Cerebellar nuclear complex (tissue), 1 donor: ENCODE results near the gene MYL6B.
"Not testable (repeated sequence)": the region's sequence is repeated elsewhere in the genome, so short reads cannot be mapped to it uniquely, and the experiment has no call there.

Source experiments
- DNase-seq, 2 experiments: peaks; one replicate each; lab custom pipeline; 2025; lab: John Stamatoyannopoulos, UW

MYL6B gene

DNA sequence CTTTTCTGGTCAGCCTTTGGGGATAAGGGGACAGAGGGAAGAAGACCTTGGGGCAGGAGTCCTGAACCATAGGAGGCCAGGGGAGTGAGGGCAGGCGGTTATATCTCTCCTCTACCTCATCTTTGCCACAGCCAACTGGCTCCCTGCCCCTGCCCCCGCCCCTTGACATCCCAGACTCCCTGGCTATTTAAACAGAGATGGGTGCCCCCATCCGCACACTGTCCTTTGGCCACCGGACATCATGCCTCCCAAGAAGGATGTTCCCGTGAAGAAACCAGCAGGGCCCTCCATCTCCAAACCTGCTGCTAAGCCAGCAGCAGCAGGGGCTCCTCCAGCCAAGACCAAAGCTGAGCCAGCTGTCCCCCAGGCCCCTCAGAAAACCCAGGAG lies 1.3 kb downstream of the MYL6B start:
- DNase-seq = no peak

- no peak for DNase-seq
Measured at GRCh38 chr12:56154246-56154771, 1.9 kb downstream of the MYL6B start.

DNA sequence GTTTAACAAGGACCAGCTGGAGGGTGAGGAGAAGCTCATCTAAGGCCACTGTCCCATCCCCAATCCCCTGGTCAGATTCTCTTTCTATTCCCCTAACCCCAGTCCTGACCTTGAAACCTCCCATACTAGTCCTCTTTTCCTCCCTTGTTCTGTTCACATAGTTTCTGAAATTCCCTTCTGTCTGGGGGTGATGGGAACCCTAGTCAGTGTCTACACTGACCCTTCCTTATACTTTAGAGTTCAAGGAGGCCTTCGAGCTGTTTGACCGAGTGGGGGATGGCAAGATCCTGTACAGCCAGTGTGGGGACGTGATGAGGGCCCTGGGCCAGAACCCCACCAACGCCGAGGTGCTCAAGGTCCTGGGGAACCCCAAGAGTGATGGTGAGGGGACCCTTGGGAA lies 2.4 kb downstream of the MYL6B start:
- no peak for DNase-seq

DNA sequence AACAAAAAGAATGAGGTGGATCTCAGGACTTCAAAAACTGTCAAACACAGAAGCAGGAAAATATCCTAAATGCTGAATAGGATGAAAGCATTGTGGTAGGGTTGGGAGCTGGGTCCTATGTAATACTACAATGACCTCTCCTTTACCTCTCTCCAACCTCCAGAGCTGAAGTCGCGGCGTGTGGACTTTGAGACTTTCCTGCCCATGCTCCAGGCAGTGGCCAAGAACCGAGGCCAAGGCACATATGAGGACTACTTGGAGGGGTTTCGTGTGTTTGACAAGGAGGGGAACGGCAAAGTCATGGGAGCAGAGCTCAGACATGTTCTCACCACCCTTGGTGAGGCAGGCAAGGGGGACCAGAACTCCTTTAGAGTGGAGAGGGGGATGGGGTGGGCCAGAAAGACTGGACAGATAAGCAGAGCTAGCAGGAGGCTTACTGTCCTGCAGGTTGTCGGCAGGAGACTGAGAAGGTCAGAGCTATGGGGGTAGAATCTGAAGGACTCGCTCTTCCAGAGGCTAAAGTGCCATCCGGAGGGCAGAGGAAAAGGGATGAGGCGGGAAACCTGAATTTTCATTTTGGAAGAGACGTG lies 3.0 kb downstream of the MYL6B start:
- no peak for DNase-seq

DNA sequence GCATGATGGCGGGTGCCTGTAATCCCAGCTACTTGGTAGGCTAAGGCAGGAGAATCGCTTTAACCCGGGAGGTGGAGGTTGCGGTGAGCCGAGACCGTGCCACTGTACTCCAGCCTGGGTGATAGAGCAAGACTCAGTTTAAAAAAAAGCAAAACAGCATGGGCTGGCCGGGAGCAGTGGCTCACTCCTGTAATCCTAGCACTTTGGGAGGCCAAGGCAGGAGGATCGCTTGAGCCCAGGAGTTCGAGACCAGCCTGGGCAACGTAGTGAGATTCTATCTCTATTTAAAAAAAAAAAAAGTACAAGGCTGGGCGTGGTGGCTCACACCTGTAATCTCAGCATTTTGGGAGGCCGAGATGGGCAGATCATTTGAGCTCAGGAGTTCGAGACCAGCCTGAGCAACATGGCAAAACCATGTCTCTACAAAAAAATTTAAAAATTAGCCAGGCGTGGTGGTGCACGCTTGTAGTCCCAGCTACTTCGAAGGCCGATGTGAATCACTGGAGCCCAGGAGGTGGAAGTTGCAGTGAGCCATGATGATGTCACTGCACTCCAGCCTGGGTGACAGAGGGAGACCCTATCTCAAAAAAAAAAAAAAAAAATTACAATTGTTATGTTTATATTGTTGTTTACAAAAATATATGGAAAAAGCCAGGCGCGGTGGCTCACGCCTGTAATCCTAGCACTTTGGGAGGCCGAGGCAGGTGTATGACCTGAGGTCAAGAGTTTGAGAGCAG lies 4.2 kb downstream of the MYL6B start:
- not testable (repeated sequence) for DNase-seq

- peak in 1 of 2 experiments; percentile 58 for DNase-seq
Measured at GRCh38 chr12:56157201-56158028, 5.0 kb downstream of the MYL6B start.

DNA sequence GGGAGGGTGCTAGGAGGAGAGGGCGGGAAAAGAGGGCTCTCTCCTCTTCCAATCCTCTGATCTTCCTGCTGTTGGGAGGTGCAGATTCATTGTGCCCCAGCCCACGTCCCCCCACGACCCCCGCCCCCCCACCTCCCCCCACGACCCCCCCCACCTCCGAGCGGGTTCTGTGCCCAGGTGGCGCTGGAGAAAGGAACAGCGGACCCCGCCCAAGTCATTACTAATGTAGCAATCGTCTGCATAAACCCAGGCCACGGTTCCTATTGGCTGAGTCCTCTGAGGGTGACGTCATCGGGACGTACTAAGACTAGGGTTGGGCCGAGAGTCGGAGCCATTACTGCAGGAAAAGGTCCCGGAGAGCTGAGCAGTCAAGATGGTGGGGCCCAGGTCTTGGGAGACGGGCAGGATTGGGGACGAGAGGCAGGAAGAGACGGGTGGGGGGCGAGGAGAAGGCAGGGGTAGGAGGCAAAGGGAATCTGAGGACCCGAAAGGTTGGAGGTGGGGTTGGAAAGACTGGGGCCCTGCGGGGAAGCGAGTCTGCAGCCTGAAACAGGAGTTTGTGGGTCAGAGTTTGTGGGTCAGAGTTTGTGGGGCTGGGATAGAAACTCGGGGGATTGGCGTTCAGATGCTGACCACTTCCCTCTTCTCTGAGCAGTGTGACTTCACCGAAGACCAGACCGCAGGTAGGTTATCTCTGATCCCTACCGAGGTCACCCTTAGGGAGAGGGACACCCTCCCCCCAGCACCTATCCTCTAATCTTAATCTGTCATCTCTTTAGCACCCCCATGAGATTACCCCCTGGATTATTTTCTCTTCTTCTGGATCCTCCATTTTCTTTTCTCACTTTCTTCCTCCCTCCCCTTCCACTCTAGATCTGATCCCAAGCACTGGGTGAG lies 5.9 kb downstream of the MYL6B start, which contains the start of gene MYL6:
TSS of gene MYL6 (plus strand) at position 331 of the 897 bp plus-strand sequence. CDS start at position 374, 43 bp downstream.
- DNase-seq = peak; percentile 89 to 91

- no peak for DNase-seq
Measured at GRCh38 chr12:56158926-56159461, 6.6 kb downstream of the MYL6B start.

GRCh38 chr12:56159482-56160192 lies 7.2 kb downstream of the MYL6B start:
- DNase-seq = no peak

- DNase-seq = no peak
Measured at GRCh38 chr12:56160193-56160763, 7.9 kb downstream of the MYL6B start.

- no peak for DNase-seq
Measured at GRCh38 chr12:56160894-56161689, 8.7 kb downstream of the MYL6B start.

DNA sequence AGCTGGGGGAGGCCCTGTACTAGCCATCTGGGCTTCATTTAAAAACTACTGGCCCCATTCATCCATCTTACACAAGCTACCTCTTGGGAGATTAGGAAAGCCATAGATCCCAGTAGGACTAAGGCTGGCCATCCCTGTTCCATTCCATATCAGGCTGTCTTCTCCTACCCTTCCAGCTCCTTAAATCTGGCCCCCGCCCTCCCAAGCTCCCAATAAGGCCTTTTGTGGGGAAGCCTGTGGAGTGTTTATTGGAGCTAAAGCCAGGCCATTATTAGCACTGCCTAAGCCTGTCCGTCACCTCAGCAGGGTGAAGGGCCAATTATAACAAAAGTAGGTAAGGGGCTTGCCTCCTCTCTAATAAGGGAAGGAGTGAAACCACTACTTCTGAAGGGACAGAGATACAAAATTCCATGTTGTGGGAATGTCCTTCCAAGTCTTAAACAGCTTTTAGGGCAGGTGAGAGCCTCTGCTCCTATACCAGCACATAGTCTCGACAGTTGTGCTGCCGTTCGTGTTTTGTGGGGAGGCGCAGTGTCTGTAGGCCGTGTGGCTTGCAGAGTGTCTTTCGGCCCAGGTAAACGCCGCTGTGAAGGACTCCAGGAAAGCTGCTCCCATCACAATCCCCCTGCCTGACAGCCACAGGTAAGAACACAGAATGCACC lies 9.4 kb downstream of the MYL6B start:
- no peak for DNase-seq

DNA sequence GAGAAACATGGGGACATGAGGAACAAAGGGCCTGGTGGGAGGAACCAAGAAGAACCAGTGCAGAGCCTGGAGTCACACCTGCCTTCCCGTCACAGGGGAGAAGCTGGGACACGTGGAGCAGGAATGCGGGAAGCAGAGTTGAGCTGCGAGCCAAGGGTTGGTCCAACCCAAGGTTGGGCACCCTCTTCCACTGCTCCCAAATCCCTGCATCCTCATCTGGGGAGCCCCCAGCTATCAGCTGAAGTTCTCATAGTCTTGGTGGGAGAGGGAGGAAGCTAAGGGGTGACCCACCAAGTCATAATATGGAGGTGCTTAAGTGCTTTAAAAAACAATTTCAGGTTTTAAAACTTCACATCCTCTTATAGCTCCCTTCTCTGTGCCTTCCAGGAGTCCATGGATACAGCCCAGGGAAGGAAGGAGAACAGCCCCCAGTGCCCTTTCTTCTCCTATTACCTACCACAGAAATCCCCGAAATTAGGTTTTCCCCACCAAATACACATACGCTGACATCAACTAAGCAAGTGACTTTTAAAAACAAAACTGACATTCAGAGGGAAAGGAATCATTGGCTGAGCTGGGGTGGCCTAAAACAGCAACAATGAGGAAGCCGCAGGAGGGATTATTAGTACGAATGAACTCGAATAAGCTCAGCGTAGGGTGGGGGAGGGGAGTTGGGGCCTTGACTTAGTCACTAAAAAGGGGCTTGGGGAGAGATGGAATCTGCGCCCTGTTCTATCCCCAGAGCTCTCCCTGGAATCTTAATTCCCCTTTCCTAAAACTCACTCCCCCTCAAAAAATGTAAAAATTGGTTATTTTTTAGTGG lies 10.3 kb downstream of the MYL6B start:
- no peak for DNase-seq

DNA sequence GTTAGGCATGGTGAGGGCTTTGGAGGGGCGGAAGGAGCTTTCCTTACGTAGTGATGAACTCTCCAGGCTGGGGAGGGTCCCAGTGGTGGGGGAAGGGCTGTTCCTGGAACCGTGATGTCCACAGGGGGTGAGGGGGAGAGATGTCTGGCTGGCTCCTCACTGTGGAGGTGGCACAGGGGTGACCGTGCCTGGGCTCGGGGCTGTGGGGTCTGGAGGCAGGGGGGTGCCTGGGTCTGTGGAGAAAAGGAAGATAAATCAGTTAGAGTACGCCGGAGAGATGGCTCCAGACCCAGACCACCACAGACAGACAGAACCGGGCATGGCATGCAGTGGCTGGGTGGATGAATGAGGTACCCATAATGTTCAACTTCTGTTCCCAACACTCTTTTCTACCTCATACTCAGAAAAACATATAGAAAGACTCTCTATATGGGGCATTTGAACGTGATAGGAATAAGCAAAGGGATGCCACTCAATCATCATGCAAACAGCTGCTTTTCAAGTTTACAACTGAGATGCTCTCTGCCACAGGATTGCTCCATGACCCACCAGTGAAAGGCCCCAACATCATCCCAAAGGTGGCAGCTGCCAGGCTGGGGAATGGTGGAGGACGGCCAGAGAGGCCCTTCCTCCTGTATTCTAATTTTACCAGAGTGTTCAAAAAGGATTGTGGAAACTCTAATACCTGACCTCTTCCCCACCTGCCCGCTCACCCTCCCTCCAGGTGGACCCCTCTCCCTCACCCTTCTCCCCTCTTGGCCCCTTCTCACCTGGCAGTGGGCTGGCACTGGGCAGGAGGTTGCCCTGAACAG lies 11.4 kb downstream of the MYL6B start:
- no peak for DNase-seq

GRCh38 chr12:56164345-56164729 lies 11.9 kb downstream of the MYL6B start:
- DNase-seq = no peak

- no peak for DNase-seq
Measured at GRCh38 chr12:56165369-56165768, 13.0 kb downstream of the MYL6B start.

- no peak for DNase-seq
Measured at GRCh38 chr12:56169229-56169759, 16.9 kb downstream of the MYL6B start.
